GOT3 (cell line): ENCODE measurements around the gene BCL2L13.

Source experiments
- DNase-seq: peaks from one replicate; lab custom pipeline; 2025; ENCODE audit warnings: mixed read lengths; lab: John Stamatoyannopoulos, UW

BCL2L13 gene, protein sequence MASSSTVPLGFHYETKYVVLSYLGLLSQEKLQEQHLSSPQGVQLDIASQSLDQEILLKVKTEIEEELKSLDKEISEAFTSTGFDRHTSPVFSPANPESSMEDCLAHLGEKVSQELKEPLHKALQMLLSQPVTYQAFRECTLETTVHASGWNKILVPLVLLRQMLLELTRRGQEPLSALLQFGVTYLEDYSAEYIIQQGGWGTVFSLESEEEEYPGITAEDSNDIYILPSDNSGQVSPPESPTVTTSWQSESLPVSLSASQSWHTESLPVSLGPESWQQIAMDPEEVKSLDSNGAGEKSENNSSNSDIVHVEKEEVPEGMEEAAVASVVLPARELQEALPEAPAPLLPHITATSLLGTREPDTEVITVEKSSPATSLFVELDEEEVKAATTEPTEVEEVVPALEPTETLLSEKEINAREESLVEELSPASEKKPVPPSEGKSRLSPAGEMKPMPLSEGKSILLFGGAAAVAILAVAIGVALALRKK

GRCh38 chr22:17638432-17639246 lies at the start of gene BCL2L13:
BCL2L13 (plus strand) TSS chr22:17638757; CDS start chr22:17655712, 16,955 bp downstream.
- peak; percentile 35 for DNase-seq

- no peak for DNase-seq
Measured at GRCh38 chr22:17589810-17590375, 48.7 kb upstream of the BCL2L13 start.

DNA sequence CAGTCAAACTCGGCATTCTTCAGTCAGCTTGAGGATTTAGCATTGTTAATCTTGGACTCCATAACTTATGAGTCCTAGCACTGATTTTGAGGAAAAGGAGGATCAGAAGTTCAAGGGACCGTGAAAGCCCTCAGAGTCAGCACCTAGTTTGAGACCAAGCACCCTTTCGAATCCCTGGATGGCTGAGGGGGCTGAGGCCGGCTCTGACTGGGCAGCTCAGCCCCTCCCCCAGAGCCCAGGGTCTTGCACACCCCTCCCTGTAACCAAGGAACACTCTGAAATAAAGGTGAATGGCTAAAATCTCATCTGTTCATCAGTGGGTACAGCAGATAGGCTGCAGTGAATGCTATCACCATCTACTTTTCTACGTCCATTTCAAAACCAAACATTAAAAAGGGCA lies 48.0 kb upstream of the BCL2L13 start:
- no peak for DNase-seq

DNA sequence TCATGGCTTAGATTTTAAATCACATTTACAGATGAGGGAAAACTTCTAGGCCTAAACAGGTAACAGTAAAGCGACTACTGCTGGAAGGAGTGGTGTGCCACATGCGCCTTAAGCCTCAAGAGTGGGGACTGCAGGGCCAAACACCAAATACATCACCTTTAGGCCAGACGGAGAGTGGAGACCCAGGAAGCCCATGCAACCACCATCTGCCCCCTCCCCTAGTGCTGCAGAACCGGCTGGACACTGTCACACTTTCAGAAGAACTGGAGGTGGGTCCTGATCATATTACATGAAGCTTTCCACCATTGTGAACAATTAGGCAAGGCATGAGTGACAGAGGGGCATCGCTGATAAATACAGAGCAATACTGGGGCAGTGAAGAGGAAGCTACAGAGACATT lies 46.4 kb upstream of the BCL2L13 start:
- DNase-seq, result no peak

GRCh38 chr22:17596226-17596625 lies 42.3 kb upstream of the BCL2L13 start:
- DNase-seq, result no peak

GRCh38 chr22:17597217-17597616 lies 41.3 kb upstream of the BCL2L13 start:
- no peak for DNase-seq

GRCh38 chr22:17598318-17598717 lies 40.2 kb upstream of the BCL2L13 start:
- no peak for DNase-seq

- DNase-seq, result no peak
Measured at GRCh38 chr22:17601031-17601430, 37.5 kb upstream of the BCL2L13 start.

- no peak for DNase-seq
Measured at GRCh38 chr22:17603668-17604067, 34.9 kb upstream of the BCL2L13 start.

- DNase-seq, result no peak
Measured at GRCh38 chr22:17606496-17606895, 32.1 kb upstream of the BCL2L13 start.

DNA sequence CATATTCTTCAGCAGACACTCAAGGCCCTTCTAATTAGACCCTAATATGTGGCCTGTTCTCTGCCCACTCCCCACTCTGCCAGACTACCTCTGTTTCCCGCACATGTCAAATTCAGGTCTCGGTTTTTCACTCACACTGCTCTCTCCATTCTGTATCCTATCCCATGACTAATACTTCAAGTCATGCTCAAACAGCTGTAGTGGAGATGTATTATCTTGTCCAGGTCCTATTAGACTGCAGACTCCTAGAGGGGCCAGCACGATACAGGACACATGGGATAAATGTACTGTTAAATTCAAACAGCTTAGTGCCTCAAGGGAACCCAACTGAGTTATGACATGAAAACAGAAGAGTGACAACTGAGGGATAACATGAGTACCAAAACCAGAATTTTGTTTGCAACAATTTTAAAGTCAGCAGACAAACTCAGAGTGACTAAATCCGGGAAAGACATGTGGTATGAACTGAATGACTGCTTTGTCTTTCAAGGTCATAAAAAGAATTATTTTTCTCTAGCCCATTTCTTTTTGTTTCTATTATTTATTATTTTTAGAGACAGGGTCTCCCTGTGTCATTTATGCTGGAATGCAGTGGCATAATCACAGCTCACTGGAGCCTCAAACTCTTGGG lies 30.6 kb upstream of the BCL2L13 start:
- DNase-seq, result no peak

GRCh38 chr22:17612057-17612456 lies 26.5 kb upstream of the BCL2L13 start:
- DNase-seq, result no peak

DNA sequence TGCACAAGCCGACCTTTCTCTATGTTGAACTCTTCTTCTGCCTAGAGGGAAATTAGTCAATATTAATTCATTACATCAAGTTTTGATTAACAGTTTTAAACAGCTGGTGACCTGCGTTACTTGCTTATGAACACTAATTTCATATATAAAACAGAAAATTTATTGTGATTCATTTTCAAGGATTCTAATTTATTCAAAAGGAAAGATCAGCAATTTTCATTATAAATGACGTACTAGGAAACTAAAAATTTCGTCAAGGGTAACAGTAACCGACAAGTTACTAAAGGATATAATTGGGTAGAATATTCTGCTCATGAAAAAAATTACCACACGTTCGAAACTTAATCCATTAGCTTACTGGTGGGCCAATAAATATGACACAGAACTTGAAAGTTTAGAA lies 25.3 kb upstream of the BCL2L13 start:
- DNase-seq, result no peak

GRCh38 chr22:17627961-17628405 lies 10.6 kb upstream of the BCL2L13 start:
- DNase-seq, result no peak

DNA sequence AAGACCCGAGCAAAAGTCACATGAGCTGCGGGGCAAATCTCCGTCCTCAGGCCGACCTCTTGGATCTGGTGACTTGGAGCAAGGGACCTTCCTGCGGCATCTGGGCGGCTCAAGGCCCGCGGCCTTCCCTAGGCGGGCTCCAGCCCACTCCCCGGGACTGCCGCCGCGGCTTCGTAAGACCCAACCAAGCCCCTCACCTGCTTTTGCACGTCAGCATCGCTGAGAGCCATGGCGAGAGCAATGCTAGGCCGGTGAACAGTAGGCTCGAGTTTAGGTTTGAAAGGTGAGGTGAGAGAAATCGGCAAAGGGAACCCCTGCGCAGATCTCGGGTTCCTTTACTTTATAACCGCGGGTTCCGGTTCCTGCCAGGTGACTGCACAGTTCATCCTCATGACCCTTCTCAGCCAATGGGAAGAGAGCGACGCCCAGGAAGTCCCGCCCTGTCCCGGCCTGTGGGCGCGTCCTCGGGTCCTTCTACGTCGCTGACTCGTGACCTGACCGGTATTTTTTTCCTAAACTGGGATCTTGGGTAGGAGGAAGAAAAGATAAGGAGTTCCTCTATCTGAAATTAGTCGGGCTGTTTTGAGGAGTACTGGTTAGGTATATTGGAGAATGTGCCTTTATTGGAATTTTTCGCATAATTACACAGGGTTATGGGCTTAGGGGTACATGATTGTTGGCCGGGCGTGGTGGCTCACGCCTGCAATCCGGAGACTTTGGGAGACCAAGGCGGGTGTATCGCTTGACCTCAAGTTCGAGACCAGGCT lies 10.0 kb upstream of the BCL2L13 start, which contains the start of gene ATP6V1E1:
Gene ATP6V1E1 (minus strand): TSS at position 344 of the 767 bp plus-strand sequence. CDS start 114 bp downstream, at position 230.
- DNase-seq, result peak; percentile 78

DNA sequence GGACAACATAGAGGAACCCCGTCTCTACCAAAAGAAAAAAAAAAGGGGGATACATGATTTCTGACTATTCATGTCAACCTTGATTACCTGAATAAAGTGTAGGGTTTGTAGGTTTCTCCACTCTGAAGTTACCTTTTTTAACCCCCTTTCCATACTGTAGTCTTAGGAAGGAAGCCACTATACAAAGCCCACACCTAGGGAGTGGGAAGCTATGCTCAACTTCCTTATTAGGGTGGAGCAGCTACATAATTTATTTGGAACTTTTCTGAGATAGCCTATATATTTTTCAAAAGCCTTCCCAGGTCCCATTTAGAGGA lies 9.4 kb upstream of the BCL2L13 start:
- DNase-seq, result no peak

GRCh38 chr22:17629641-17630040 lies 8.9 kb upstream of the BCL2L13 start:
- no peak for DNase-seq

DNA sequence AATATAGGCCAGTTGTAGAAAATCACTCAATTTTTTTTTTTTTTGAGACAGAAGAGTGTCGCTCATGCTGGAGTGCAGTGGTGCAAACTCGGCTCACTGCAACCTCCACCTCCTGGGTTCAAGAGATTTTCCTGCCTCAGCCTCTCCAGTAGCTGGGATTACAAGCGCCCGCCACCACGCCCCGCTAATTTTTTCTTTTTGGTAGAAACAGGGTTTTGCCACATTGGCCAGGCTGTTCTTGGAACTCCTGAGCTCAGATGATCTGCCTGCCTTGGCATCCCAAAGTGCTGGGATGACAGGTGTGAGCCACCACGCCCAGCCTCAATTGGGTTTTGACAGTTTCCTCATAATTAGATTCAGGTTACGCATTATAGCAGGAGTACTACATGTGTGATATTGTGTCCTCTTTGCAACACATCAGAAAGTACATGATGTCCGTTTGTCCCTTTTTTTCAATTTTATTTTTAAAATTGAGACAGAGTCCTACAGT lies 7.4 kb upstream of the BCL2L13 start:
- DNase-seq, result no peak

GRCh38 chr22:17633217-17633997 lies 5.2 kb upstream of the BCL2L13 start:
- DNase-seq, result no peak

DNA sequence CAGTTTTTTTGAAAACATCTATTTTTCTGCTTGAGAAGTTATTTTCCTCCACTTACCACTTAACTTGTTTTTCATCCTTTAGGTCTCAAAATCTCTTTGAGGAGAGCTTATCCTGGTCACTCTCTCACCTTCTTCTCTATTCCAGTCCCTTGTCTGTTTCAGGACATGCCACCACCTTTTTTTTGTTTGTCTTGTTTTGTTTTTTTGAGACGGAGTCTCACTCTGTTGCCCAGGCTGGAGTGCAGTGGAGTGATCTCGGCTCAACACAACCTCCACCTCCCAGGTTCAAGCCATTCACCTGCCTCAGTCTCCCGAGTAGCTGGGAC lies 4.6 kb upstream of the BCL2L13 start:
- no peak for DNase-seq

- DNase-seq, result no peak
Measured at GRCh38 chr22:17634696-17635095, 3.9 kb upstream of the BCL2L13 start.
